GM18511 (cell line): ENCODE data around the gene LIMCH1.

Experiments
- ATAC-seq: cut with Tn5 transposase; IDR thresholded peaks from one replicate; pipeline ENCODE4 v1.9.1; 2021; ENCODE audit warnings: mild to moderate bottlenecking, moderate library complexity; ENCODE audit not compliant: unreplicated experiment

The LIMCH1 gene

DNA sequence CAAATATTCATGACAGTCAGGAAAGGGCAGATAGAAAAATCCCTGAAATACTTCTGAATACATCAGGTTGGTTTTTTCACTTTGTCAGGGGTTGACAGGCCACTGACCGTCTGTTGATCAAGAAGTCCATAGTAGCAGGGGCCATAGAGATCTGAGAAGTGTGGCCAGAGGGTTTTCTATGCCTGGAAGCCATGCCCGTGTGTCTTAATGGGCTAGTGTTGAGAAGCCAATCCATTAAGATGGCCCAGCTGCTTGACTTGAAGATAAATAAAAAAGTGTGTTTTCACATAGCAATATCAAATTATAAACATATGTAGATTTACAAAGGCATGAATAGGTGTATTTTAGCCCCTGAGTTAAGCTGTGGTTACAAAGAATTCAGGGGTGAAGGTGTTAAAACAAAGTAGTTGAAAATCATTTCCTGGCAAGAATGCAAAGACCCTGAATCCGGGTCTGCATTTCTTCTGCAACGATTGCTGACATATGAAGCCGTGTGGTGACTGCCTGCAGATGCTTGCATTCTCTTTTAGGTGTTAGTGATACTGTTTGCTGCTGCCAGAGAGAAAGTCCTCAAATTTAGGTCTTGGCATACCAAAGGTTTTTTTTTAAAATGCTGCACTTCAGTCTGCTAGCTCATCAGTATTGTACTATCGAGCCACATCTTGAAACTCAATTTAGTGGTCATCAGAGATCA is 9.3 kb upstream of the LIMCH1 start:
- no peak for ATAC-seq

DNA sequence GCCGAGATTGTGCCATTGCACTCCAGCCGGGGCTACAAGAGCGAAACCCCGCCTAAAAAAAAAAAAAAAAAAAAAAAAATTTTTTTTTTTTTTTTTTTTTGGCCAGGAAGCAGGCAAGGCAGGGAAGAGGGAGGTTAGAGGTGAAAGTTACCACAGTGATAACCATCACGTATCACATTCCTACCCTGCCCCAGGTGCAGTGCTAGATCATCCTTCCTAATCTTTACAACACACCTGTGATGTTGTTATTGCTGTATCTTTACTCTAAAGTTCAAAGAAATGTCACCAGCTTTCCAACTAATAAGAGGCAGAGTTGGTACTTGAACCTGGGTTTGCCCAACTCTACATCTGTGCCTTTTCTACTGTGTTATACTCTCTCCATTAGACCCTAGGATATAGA is 7.2 kb upstream of the LIMCH1 start:
- ATAC-seq, result no peak

DNA sequence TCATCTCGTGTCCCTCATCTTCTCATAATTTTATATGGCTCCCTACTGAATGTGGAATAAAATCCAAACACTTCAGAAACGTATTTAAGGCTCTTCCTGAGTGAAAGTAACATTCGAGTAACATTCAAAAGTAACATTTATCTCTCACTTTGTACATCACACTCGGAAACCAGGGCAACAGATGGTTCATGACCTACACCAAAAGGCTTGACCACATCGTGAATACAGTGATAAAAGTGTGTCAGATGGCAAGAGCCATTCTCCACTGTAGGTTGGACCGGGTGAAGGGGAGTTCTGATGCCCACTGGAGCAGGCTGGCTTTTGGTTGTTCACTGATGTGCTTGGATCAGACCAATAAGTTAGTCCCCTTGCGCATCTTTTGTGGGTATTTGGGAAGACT is 5.6 kb upstream of the LIMCH1 start:
- ATAC-seq, result no peak

DNA sequence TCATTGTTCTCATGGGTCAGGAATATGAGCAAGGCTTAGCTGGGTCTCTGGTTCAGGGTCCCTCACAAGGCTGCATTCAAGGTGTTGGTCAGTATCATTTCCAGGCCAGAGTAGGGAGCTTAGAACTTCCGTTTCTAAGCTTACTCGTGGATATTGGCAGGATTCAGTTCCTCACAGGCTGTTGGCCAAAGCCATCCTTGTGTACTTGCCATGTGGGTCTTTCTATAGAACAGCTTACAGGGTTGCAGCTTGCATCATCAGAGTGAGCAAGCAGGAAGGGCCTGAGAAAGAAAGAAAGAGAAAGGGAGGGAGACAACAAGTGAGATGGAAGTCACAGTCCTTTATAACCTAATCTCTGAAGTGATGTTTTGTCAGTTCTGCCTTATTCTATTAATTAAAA is 5.1 kb upstream of the LIMCH1 start:
- no peak for ATAC-seq

DNA sequence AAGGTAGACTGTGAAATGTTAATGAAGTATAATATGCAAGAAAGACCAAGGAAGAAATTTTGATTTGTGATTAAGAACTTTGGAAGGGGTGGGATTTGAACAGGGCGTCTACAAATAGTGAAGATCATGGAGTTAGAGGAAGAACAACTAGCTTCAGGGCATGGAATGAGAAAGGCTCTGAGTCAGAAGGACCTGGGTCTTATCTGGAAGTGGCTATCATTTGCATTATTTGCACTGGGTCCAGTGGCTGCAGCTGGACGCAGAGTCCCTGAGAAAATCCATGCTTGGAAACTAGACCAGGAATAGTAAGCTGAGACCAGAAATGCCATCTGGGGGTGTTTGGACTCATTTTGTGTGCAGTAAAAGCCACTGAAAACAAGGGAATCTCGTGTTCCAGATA is 4.3 kb upstream of the LIMCH1 start:
- ATAC-seq, result no peak

DNA sequence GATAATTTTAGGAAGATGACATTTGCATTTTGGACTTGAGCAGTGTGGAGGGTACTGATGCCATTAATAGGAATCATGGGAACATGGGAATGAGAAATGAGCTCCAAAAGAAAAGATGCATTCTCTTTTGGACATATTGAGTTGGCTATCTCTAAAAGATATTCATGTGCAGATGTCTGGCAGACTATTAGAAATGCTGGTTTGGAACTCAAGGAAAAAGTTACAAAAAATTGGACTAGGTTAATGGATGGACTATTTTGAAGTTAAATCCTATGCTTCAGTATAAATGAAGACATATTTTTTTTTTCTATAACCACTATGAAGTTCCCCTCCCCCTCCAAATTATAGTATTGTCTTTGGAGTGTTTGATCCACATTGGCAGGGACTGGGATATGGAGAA is 3.6 kb upstream of the LIMCH1 start:
- ATAC-seq, result no peak

DNA sequence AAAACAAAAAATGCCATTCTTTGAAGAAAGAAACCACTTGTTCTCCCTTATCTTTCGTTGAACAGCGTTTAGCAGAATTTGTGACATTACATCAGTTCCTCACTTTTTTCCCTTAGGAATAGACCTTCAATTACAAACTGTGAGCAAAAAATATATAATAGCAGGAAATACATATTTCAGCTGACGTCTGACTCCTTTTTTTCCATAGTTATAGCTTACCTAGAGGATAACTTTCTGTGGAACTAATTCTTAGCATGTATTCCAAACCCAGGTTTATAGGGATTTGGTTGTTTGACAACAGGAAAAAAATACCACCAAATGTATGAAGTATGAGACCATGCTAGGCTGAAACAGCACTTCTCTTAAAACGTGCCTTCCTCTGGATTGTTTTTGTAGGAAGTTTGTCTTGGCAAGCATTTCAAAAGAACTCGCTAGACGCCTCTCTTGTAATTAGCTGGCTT is 2.0 kb upstream of the LIMCH1 start:
- no peak for ATAC-seq

DNA sequence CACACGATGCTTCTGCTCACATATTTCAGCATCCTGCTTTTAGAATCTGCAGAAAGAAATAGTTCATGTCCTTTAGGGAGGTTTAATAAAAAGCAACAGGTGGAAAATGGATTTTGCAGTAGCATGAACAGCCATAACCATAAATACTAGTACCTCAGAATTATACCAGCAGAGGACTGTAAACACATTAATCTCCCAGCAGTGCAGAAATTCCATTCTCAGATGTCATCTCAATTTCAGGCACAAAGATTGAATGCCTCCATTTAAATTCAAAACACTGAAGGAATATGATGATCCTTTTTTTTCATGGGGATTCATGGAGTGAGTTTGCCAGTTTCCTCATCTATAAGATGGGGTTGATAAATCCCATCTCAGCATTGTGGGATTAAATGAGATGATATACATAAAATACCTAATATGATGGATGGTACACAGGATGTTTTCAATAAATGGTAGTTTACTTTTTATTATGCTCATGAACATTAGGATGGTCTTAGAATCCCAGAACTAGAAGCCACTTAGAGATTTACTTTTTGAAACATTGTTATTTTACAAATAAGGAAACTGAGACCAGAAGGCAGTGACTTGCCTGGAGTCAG is 566 bp upstream of the LIMCH1 start:
- ATAC-seq, result no peak

DNA sequence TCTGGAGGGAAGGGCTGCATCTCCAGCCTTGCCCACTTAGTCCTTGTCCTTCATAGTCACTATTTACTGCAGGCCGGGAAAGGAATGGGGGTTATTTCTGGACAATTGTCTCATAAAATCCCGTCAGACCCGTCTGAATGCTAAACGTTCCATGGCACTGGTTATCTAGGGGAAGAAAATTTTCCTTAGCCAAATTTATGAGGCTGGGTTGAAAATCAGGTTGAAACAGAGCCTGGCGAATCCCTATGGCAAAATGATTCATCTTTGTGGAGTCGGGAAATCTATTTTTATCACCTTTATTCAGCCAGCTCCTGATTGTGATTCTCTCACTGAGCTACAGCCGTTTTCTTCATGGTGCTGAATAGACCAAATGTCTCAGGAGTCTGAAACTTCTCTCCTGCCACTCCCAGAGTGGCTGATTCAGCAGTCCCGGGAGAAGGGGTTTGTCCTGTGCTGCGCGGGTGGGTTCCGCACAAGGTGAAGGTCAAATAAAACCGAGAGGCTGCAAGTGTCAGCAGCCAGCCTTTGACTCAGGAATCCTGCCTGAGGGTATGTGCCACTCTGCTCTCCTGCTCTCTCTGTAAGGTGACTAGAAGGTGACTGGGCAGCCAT is 1.0 kb downstream of the LIMCH1 start:
- ATAC-seq, result no peak

DNA sequence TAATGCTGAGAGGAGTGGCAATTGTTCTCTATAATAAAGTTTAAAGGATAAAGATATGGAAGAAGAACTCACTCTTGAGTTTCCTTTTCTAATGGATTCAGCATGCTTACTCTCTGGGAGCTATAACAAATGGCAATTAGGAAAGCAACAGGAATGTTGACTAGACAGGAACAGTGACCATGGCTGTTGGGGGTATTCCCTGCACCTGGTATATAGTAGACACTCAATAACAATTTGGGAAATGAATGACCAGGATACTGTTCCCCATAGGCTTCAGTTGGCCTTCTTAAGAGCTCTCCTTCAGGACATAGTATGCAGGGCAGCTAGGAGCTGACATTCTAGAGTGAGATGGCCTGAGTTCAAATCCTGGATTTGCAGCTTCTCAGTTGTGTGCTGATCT is 1.8 kb downstream of the LIMCH1 start:
- ATAC-seq, result no peak

DNA sequence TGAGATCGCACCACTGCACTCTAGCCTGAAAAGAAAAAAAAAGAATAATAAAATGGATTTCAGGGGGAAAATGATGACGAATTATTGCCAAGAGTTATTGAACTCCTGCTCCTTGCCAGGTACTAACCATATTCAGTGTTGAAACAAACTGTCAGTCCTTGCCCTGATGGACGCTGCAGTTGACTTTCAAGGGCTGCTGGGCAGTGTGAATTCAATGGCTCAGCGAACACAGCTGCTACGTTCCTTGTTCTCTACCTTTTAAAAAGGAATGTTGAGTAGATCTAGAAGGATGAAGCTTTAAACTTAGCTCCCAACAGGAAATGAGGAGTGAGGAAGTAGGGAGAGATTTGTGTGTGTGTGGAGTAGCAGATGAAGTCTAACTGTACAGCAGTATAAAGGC is 2.7 kb downstream of the LIMCH1 start:
- no peak for ATAC-seq

DNA sequence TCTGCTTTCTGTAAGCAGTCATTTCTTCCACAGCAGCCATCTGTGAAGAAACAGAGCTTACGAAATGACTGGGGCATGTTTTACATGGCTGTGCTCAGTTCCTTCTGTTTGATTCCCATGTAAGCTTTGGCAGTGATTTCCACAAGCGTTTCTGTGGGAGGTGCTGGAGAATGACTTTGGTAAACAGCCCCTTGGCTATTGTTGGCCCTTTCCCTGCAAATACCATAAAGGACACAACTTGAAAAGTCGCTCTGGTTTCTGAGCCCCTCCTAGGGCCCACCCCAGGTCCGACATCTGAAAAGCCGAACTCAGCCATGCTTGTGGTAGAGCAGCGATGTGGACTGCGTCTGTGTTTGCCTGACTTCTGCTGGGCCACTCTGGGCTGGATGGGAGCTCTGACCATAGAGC is 3.7 kb downstream of the LIMCH1 start:
- no peak for ATAC-seq

DNA sequence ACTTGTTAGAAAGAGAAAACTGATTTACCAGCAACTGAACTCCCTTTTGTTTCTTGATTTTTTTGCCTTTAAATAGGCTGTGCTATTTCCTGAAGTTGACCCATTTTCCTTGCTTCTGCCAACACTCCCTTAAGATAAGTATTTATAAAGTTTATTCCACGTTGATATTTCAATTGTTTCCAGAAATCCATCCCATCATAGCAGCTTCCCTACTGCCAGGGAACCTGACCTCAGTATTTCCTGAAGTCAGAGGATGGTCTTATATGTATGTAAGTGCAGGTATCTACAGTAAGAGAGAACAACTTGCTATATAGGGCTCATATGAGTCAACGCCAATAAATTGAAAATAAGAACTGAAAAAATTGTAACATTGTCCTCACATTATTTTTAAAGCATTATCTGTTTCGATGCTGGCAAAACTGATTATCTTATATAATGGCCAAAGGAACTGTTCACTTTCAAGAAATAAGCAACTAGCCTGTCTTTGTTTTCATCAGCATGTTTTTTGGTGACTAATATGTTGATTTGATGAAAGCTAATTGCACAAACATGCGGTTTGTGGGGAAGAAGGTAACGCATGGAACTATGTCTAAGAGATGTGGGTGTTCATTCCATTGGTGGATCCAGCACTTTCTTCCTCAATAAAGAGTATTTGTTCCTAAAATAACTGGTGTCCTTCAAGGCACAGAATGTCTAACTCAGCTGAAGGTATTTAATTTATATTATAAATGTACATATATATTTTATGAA is 4.7 kb downstream of the LIMCH1 start:
- no peak for ATAC-seq

DNA sequence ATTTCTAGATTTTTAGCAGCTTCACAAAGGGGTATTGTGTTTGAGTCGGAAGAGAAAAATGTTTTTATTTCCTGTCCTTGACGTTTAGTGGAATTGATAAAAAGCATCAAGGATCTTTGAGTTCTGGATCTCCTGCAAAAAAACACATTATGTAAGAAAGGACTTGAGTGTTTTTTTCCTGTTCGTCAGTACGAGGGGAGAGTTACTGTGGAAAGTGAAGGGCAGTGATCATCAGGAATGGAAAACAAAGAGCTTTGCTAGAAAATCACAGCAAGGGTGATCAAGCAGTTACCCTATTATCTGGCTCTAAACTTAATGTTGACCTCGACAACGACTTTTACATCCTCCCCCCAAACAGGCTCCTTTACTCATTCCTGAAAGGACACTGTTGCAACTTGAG is 7.3 kb downstream of the LIMCH1 start:
- no peak for ATAC-seq

DNA sequence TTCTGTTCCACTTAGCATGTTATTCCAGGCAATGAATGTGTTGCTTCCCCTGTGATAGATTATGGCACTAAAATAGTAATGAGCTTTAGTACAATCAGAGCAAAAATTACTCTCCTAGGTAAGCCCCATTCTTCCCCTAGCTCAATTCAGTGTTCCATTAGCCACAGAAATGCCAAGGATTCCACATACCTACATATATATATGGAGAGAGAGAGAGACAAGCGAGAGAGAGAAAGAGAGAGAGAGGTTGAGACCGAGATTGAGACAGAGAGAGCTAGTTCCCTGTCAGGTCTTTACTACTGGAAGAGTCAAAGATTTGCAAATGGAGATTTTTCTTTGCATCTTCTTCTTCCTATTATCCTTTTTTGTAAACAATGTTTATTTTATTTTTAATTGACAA is 8.7 kb downstream of the LIMCH1 start:
- ATAC-seq, result no peak

DNA sequence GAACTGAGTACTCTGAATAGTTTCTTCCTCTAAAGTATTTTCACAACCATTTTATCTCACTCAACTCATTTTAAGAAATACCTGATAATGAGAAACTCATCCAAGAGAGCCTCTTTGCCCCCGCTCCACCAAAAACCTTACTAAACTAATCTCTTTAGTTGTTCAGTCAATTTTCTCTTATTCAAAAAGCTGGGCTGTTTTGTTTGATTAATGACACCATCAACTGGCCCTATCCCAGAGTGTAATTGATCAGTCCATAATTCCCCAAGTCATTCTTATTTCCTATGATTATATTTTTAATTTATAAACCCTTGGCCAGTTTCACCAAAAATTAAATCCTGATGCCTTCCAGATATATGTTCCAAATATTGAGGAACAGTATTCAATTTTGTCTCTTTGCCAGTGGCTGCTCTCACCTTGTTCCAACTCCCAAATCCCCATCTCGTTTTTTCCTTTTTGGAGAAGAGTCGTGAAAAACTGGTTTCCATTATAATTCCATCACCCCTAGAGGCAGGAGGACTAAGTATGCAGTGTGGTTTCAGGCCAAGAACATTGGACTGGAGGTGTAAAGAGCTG is 10.4 kb downstream of the LIMCH1 start:
- ATAC-seq, result no peak

DNA sequence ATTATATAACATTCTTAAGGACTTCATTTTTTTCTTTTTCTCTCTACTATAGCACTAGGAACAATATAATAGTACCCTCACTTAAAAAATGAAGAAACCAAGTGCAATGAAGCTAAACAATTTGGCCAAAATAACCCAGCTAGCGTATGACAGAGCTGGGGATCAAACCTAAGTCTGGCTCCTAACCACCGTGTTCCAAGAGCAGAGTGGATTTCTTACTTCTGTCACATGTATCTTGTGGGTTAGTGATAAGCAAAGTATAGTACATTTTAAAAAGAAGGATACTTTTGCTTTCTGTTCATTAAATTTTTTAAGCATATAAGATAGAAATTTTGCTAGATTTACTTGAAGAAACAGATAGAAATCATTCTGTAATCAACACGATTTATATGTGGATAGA is 11.5 kb downstream of the LIMCH1 start:
- no peak for ATAC-seq

DNA sequence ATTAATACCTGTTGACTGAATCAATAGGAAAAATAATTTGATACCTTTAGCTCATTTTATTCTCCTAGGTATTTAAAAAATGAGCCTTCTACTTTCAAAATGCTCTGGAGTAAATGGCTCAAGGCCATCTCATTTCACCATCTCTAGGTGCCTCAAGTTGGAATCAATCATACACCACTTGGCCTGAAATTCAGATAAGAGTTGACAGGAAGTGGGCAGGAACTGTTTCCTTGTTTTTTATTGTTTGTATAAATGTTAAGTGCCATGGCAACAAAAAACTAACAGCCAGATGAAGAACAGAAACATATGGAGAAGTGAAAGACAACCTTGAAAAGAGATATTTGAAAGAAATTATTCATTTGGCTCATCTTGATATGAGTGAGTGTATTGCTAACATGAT is 12.4 kb downstream of the LIMCH1 start:
- no peak for ATAC-seq

DNA sequence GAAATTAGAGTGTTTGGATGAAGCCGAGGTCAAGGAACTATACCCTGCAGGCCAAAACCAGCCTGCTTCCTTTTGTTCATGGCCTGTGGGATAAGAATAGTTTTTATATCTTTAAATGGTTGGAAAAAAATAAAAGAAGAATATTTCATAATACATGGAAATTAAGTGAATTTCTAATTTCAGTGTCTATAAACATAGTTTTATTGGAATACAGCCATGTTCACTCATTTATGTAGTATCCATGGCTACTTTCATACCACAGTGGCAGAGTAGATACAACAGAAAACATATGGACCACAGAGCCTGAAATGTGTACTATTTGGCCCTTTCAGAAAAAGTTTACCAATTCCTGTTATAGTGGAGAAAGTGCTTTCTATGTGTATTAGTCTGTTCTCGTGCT is 13.6 kb downstream of the LIMCH1 start:
- no peak for ATAC-seq

DNA sequence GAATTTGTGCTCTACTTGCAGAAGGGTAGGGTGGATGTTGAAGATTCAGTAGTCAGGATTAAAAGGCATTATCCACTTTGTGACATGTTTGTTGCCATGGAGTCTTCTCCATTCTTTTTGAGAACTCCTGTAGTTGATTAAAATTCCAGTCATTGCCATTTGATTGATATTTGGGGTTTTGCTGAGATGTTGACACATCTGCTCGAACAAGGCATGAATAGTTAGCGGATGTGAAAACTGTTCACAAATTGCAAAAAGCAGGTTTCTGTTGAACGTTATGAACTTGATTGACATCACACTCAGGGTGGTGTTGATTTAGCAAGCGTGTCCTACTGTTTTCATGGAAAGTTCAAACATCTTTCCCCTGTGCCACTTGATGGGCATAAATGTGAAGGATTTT is 16.9 kb downstream of the LIMCH1 start:
- ATAC-seq, result no peak

DNA sequence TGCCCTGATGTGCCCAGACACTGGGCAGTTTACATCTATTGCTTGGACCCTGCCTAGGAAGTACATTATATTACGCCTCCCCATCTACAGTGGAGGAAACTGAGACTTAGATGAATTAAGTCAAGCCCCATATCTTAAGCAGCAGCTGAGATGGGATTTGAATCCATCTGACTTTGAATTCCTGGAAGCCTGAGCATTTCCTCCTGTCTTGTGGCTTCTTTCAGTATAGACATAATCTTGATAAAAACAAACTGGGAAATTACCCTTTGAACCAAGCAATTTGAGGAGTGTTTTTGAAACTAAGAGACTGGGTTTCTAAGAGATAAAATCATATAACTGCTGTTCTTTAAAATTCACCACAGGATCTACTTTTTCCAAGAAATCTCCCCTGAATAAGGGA is 18.6 kb downstream of the LIMCH1 start:
- ATAC-seq, result no peak
